HG02938 (cell line): ENCODE data around the gene TOM1L2.
"Not testable (repeated sequence)": the region's sequence is repeated elsewhere in the genome, so short reads cannot be mapped to it uniquely, and the experiment has no call there.

ENCODE experiments used
- ATAC-seq: cut with Tn5 transposase; IDR thresholded peaks from one replicate; pipeline ENCODE4 v1.9.1; 2021; ENCODE audit warnings: mild to moderate bottlenecking, moderate library complexity; ENCODE audit not compliant: unreplicated experiment

The TOM1L2 gene

DNA sequence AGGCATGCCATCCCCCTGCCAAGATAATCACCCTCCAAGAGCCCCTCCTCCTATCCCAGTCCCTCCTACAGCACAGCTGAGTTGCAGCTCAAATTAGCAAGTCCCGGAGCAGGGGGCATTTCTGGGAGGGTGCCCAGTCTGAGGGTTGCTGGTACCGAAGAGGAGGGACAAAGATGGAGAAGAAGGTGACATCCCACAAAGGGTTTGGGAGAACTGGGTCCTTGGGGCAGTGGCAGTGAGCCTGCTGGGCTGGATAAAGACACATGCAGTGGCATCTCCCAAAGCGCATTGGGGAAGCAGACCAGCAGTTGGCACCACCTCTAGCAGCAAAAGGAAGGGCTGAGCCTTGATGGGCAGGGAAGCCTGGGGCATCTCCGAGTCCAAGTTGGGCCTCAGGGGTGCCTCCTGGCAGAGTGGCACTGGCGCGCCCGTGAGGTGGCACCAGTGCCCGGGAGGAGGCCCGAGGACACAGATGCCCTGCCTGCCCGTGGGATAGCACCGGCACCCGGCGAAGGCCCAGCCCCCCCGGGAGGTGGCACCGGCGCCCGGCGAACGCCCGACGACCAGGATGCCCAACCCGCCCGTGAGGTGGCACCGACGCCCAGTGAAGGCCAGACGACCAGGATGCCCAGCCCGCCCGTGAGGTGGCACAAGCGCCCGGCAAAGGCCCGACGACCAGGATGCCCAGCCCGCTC is 622 bp downstream of the TOM1L2 start:
- ATAC-seq, result no peak

GRCh38 chr17:17970699-17971430 is 1.3 kb downstream of the TOM1L2 start:
- ATAC-seq, result no peak

DNA sequence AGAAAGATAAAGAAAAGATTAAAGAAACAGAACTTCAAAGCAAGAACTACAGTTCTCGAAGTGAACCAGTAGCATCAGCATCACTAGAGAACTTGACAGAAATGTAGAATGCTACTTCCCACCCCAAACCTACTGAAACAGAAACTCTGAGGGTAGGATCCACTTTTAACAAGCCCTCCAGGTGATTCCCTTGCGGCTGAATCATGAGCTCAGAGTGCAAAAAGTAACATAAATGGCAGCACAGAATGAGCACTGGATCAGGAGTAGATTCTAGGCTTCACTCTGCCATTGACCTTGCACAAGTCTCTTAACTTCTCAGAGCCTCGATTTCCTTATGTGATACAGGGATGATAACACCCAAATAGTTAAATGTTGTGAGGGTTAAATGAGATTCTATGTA is 5.8 kb downstream of the TOM1L2 start:
- ATAC-seq, result no peak

DNA sequence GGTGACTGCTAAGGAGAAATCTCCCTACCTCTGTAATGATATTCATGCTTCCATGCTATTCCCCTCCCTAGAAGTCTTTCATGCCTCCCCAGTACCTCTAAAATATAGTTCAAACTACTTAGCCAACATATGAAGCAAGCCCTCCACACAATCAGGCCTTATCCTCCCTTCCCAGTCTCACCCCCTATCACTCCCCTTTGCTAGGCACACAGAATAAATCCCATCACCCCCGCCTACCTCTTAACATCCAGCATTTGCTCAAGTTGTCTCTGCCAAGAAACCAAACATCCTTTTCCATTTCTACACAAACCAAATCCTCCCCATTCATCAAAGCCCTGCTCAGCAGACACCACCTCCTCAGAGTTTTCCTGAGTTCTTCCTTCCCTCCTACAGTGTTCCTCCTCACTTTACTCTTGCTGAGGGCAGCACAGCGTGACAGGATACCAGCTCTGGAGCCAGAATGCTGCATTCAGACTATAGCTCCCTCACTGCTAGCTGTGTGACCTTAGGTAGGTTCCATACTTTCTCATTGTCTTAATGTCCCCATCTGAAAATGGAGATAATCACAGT is 7.0 kb downstream of the TOM1L2 start:
- ATAC-seq, result no peak

- ATAC-seq, result no peak
These were observed 7.5 kb downstream of the TOM1L2 start for GRCh38 chr17:17964710-17965109.

DNA sequence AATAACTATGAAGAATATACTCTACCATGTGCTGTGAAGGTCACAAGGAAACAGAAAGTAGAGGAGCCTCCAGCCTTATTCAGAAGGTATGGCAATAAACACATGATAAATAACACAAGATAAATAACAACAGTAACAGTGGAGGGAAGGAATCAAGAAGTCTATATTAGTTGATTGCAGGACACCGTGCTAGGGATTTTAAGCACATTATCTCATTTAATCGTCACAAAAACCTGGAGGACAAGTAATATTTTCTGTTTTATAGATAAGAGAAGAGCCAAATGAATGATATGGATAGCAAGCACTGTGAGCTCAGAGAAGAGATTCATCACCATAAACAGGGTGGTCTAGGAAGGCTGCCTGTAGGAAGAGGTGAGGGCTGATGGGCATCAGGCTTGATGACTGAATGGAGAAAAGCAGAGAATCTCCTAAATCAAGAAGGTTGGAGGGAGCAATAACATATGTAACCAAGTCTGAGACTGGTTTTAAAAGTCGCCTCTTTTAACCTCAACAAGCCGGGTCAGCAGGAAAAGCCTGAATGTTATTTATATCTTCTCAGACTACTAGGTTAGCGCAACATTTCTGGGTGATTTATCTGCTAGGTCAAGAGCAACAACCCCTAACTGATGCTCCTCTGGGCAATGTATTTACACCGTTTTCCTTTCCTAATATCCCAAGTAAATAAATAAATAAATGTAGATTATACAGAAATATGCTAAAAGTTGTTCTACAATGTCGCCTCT is 8.3 kb downstream of the TOM1L2 start:
- no peak for ATAC-seq

- ATAC-seq, result no peak
These were observed 9.1 kb downstream of the TOM1L2 start for GRCh38 chr17:17963066-17963465.

GRCh38 chr17:17960500-17961030 is 11.6 kb downstream of the TOM1L2 start:
- no peak for ATAC-seq

GRCh38 chr17:17959520-17960361 is 12.5 kb downstream of the TOM1L2 start:
- peak; percentile 57 for ATAC-seq

DNA sequence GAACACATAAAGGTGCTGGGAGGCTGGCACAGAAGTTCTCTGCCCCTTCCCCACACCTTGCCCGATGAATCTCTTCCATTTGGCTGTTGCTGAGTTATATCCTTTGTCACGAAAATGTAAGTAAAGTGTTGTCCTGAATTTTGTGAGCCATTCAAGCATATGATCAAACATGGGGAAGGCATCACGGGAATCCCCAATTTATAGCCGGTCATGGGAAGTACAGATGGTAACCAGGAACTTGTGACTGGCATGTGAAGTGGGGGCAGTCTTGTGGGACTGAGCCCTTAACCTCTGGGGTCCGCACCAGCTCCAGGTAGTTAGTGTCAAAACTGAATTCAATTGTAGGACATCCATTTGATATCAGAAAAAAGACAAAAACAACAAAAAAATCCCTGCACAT is 13.2 kb downstream of the TOM1L2 start:
- no peak for ATAC-seq

GRCh38 chr17:17957584-17957916 is 14.7 kb downstream of the TOM1L2 start:
- no peak for ATAC-seq

DNA sequence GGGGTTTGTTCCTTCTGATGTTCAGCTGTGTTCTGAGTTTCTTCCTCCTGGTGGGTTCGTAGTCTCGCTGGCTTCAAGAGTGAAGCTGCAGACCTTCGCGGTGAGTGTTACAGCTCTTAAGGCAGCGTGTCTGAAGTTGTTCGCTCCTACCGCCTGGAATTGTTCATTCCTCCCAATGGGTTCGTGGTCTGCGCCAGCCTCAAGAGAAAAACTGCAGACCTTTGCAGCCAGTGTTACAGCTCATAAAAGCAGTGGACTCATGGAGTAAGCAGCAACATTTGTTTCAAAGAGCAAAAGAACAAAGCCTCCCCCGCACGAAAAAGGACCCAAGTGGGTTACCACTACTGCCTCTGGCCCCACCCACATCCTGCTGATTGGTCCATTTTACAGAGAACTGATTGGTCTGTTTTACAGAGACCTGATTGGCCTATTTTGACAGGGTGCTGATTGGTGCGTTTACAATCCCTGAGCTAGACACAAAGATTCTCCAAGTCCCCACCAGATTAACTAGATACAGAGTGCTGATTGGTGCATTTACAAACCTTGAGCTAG is 16.3 kb downstream of the TOM1L2 start:
- not testable (repeated sequence) for ATAC-seq

- no peak for ATAC-seq
These were observed 18.1 kb downstream of the TOM1L2 start for GRCh38 chr17:17954079-17954478.

- ATAC-seq, result no peak
These were observed 19.5 kb downstream of the TOM1L2 start for GRCh38 chr17:17952691-17953090.

GRCh38 chr17:17951524-17951923 is 20.7 kb downstream of the TOM1L2 start:
- no peak for ATAC-seq

- no peak for ATAC-seq
These were observed 21.4 kb downstream of the TOM1L2 start for GRCh38 chr17:17950806-17951205.

DNA sequence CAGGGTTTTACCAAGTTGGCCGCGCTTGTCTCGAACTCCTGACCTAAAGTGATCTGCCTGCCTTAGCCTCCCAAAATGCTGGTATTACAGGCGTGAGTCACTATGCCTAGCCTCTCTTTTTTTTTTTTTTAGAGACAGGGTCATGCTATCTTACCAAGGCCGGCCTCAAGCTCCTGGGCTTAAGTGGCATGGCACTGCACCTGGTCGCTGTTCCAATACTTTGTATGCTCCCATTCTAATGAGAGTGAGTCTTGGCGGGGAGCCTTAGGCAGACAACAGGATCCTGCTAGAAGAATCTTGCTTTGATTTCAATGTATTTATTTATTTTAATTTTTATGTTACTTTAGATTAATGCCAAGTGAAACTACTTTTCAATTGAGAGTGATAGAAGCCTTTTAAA is 21.9 kb downstream of the TOM1L2 start:
- no peak for ATAC-seq

GRCh38 chr17:17947966-17948365 is 24.2 kb downstream of the TOM1L2 start:
- ATAC-seq, result no peak

DNA sequence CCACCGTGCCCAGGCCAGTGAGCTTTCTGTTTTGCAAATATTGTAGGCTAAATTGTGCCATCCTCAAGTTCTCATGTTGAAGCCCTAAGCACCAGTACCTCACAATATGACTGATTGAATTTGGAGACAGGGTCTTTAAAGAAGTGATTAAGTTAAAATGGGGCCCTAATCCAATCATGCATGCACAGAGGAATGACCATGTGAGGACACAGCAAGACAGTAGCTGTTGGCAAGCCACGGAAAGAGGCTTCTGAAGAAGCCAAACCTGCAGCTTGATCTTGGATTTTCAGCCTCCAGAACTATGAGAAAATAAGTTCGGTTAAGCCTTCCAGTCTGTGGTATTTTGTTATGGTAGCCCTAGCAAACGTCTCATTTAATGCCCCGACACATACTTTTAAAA is 24.9 kb downstream of the TOM1L2 start:
- ATAC-seq, result no peak

- no peak for ATAC-seq
These were observed 26.1 kb downstream of the TOM1L2 start for GRCh38 chr17:17946093-17946492.
